HepG2 (cell line): ENCODE results near the gene ZNF511. TPM values are rescaled to one million over a fixed set of nuclear protein-coding genes. Genes with fewer than 3 reads are reported as not detected.

Experiments used
- ADNP ChIP-seq: sonication (generic); formaldehyde crosslinking; IDR thresholded peaks from 2 replicates; pipeline ENCODE4 v1.4.0; 2020; ENCODE audit warnings: missing genetic modification reagents
- AKAP8 ChIP-seq: sonication (generic); formaldehyde crosslinking; IDR thresholded peaks from 2 replicates; pipeline ENCODE4 v1.5.1; 2020; ENCODE audit warnings: mild to moderate bottlenecking, missing genetic modification reagents
- CEBPG ChIP-seq: IDR thresholded peaks from 2 replicates; pipeline ENCODE4 v1.6.1; 2016
- FOXM1 ChIP-seq: sonication (generic); formaldehyde crosslinking; IDR thresholded peaks from 2 replicates; pipeline ENCODE4 v1.5.0; 2020; ENCODE audit warnings: missing genetic modification reagents
- ISL2 ChIP-seq: sonication (generic); formaldehyde crosslinking; IDR thresholded peaks from 2 replicates; pipeline ENCODE4 v1.5.0; 2020; ENCODE audit warnings: missing genetic modification reagents
- MIER3 ChIP-seq: IDR thresholded peaks from 2 replicates; pipeline ENCODE4 v1.6.1; 2016; ENCODE audit warnings: missing compliant biosample characterization, borderline replicate concordance
- MLXIP ChIP-seq: sonication (generic); formaldehyde crosslinking; IDR thresholded peaks from 2 replicates; pipeline ENCODE4 v1.9.0; 2021; ENCODE audit warnings: missing genetic modification reagents, borderline replicate concordance
- NFE2L1 ChIP-seq: sonication (generic); formaldehyde crosslinking; IDR thresholded peaks from 2 replicates; pipeline ENCODE4 v1.4.0; 2020; ENCODE audit warnings: missing genetic modification reagents, mild to moderate bottlenecking, borderline replicate concordance
- SYNCRIP ChIP-seq: fragments of 200-400 bp; formaldehyde crosslinking; IDR thresholded peaks from 2 replicates; pipeline ENCODE4 v1.6.1; 2018; ENCODE audit warnings: mild to moderate bottlenecking, low read depth, low read length; ENCODE audit not compliant: insufficient read depth
- TOPORS ChIP-seq: sonication (generic); formaldehyde crosslinking; IDR thresholded peaks from 2 replicates; pipeline ENCODE4 v1.8.0; 2023; ENCODE audit warnings: mild to moderate bottlenecking, missing genetic modification reagents
- XBP1 ChIP-seq: sonication (generic); formaldehyde crosslinking; IDR thresholded peaks from 2 replicates; pipeline ENCODE4 v1.5.0; 2020; ENCODE audit warnings: missing genetic modification reagents
- ZNF274 ChIP-seq: sonication (generic); formaldehyde crosslinking; IDR thresholded peaks from 2 replicates; pipeline ENCODE4 v1.5.1; 2020; ENCODE audit warnings: mild to moderate bottlenecking, missing genetic modification reagents
- ZNF382 ChIP-seq: sonication (generic); formaldehyde crosslinking; IDR thresholded peaks from 2 replicates; pipeline ENCODE4 v1.5.0; 2020; ENCODE audit warnings: missing genetic modification reagents, mild to moderate bottlenecking, borderline replicate concordance
- ZNF468 ChIP-seq: sonication (generic); formaldehyde crosslinking; IDR thresholded peaks from 2 replicates; pipeline ENCODE4 v1.8.0; 2022; ENCODE audit warnings: mild to moderate bottlenecking, moderate library complexity, missing genetic modification reagents
- polyA plus RNA-seq, 8 experiments: library from polyadenylated mRNA; depleted of rRNA in 3 of 8; stranded (reverse) in 7 of 8; unstranded in 1 of 8; fragments of >200 nt; fragmentation: Illumina TruSeq in 4 of 8; extraction: Trizol in 4 of 8; gene quantifications; 2 replicates each; pipeline versions ENCODE4 v1.2.1 to v1.2.3, GENCODE V29; 2011 to 2016; ENCODE audit warnings: low read depth in 4 of 8, missing spikeins in 1 of 8, mixed read lengths in 1 of 8; ENCODE audit not compliant: insufficient read depth in 1 of 8
- total RNA-seq, 5 experiments: library from RNA; depleted of rRNA; stranded (reverse); fragments of >200 nt; fragmentation: Illumina TruSeq; extraction: Trizol; gene quantifications; 2 replicates each; pipeline ENCODE4 v1.2.3, GENCODE V29; 2016; ENCODE audit warnings: low read depth in 1 of 5
- TF ChIP-seq, protein P1 (sequence below): sonication (generic); formaldehyde crosslinking; IDR thresholded peaks from 2 replicates; pipeline ENCODE4; 2020; ENCODE audit warnings: missing genetic modification reagents, mild to moderate bottlenecking, borderline replicate concordance
- TF ChIP-seq, protein P2 (sequence below): sonication (generic); formaldehyde crosslinking; IDR thresholded peaks from 2 replicates; pipeline ENCODE4 v1.5.0; 2020; ENCODE audit warnings: mild to moderate bottlenecking, missing genetic modification reagents, borderline replicate concordance
- TF ChIP-seq, protein P3 (sequence below): sonication (generic); formaldehyde crosslinking; IDR thresholded peaks from 2 replicates; pipeline ENCODE4 v1.8.1; 2023; ENCODE audit warnings: mild to moderate bottlenecking, missing genetic modification reagents

The ZNF511 gene
- total and polyA plus RNA-seq, 2 of the 13 experiments (the other 11 are each of a cell fraction or from before 2014, with no cell fraction given): 35.6 to 66.4 TPM

GRCh38 chr10:133347710-133348517 is 39.2 kb downstream of the ZNF511 start (continued):
- TF ChIP-seq, protein P1, sequence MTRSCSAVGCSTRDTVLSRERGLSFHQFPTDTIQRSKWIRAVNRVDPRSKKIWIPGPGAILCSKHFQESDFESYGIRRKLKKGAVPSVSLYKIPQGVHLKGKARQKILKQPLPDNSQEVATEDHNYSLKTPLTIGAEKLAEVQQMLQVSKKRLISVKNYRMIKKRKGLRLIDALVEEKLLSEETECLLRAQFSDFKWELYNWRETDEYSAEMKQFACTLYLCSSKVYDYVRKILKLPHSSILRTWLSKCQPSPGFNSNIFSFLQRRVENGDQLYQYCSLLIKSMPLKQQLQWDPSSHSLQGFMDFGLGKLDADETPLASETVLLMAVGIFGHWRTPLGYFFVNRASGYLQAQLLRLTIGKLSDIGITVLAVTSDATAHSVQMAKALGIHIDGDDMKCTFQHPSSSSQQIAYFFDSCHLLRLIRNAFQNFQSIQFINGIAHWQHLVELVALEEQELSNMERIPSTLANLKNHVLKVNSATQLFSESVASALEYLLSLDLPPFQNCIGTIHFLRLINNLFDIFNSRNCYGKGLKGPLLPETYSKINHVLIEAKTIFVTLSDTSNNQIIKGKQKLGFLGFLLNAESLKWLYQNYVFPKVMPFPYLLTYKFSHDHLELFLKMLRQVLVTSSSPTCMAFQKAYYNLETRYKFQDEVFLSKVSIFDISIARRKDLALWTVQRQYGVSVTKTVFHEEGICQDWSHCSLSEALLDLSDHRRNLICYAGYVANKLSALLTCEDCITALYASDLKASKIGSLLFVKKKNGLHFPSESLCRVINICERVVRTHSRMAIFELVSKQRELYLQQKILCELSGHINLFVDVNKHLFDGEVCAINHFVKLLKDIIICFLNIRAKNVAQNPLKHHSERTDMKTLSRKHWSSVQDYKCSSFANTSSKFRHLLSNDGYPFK (CRISPR knock-in tag): no peak
- TF ChIP-seq AKAP8 (CRISPR knock-in tag): peak; percentile 96
- no peak for TF ChIP-seq ISL2 (CRISPR knock-in tag)
- TF ChIP-seq, protein P2, sequence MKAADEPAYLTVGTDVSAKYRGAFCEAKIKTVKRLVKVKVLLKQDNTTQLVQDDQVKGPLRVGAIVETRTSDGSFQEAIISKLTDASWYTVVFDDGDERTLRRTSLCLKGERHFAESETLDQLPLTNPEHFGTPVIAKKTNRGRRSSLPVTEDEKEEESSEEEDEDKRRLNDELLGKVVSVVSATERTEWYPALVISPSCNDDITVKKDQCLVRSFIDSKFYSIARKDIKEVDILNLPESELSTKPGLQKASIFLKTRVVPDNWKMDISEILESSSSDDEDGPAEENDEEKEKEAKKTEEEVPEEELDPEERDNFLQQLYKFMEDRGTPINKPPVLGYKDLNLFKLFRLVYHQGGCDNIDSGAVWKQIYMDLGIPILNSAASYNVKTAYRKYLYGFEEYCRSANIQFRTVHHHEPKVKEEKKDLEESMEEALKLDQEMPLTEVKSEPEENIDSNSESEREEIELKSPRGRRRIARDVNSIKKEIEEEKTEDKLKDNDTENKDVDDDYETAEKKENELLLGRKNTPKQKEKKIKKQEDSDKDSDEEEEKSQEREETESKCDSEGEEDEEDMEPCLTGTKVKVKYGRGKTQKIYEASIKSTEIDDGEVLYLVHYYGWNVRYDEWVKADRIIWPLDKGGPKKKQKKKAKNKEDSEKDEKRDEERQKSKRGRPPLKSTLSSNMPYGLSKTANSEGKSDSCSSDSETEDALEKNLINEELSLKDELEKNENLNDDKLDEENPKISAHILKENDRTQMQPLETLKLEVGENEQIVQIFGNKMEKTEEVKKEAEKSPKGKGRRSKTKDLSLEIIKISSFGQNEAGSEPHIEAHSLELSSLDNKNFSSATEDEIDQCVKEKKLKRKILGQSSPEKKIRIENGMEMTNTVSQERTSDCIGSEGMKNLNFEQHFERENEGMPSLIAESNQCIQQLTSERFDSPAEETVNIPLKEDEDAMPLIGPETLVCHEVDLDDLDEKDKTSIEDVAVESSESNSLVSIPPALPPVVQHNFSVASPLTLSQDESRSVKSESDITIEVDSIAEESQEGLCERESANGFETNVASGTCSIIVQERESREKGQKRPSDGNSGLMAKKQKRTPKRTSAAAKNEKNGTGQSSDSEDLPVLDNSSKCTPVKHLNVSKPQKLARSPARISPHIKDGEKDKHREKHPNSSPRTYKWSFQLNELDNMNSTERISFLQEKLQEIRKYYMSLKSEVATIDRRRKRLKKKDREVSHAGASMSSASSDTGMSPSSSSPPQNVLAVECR: no peak; the same call in 1 of the 2 replicates
- TF ChIP-seq ZNF274 (CRISPR knock-in tag): peak; percentile 67; the same call in 1 of the 2 replicates
- TF ChIP-seq SYNCRIP: no peak
- no peak for TF ChIP-seq ZNF382 (CRISPR knock-in tag)
- TF ChIP-seq FOXM1 (CRISPR knock-in tag): no peak
- TF ChIP-seq CEBPG (CRISPR knock-in tag): peak; percentile 11; the same call in 1 of the 2 replicates
- no peak for TF ChIP-seq ZNF468 (CRISPR knock-in tag)
- TF ChIP-seq, protein P3, sequence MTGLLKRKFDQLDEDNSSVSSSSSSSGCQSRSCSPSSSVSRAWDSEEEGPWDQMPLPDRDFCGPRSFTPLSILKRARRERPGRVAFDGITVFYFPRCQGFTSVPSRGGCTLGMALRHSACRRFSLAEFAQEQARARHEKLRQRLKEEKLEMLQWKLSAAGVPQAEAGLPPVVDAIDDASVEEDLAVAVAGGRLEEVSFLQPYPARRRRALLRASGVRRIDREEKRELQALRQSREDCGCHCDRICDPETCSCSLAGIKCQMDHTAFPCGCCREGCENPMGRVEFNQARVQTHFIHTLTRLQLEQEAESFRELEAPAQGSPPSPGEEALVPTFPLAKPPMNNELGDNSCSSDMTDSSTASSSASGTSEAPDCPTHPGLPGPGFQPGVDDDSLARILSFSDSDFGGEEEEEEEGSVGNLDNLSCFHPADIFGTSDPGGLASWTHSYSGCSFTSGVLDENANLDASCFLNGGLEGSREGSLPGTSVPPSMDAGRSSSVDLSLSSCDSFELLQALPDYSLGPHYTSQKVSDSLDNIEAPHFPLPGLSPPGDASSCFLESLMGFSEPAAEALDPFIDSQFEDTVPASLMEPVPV: no peak
- TF ChIP-seq MLXIP (CRISPR knock-in tag): no peak
- TF ChIP-seq XBP1 (CRISPR knock-in tag): no peak
- no peak for TF ChIP-seq ADNP (CRISPR knock-in tag)
- TF ChIP-seq NFE2L1 (CRISPR knock-in tag): no peak
- no peak; the same call in 1 of the 2 replicates for TF ChIP-seq TOPORS
- no peak; the same call in 1 of the 2 replicates for TF ChIP-seq MIER3 (CRISPR knock-in tag)
